ENCODE data around the gene PSMD11.
A peak's percentile ranks its signal among the peaks of the same experiment; 100 is the strongest.
"Not testable (repeated sequence)": the region's sequence is repeated elsewhere in the genome, so short reads cannot be mapped to it uniquely, and the experiment has no call there.

Gene PSMD11

GRCh38 chr17:32444301-32445073 is at the start of gene PSMD11:
PSMD11 (plus strand) TSS chr17:32444510; CDS start chr17:32444524, 14 bp downstream.
- peak; percentile 98 for DNase-seq (ENCODE audit: low read depth in 1 of 2, low spot score in 1 of 2)

GRCh38 chr17:32396343-32396742 is 48.0 kb upstream of the PSMD11 start:
- DNase-seq (ENCODE audit: low read depth in 1 of 2, low spot score in 1 of 2): no peak

GRCh38 chr17:32398946-32399345 is 45.4 kb upstream of the PSMD11 start:
- DNase-seq (ENCODE audit: low read depth in 1 of 2, low spot score in 1 of 2): no peak

GRCh38 chr17:32410085-32410484 is 34.2 kb upstream of the PSMD11 start:
- not testable (repeated sequence) for DNase-seq (ENCODE audit: low read depth in 1 of 2, low spot score in 1 of 2)

- no peak for DNase-seq (ENCODE audit: low read depth in 1 of 2, low spot score in 1 of 2)
These were observed 17.4 kb upstream of the PSMD11 start for GRCh38 chr17:32426894-32427293.

- no peak for DNase-seq (ENCODE audit: low read depth in 1 of 2, low spot score in 1 of 2)
These were observed 14.7 kb upstream of the PSMD11 start for GRCh38 chr17:32429598-32429997.

- no peak for DNase-seq (ENCODE audit: low read depth in 1 of 2, low spot score in 1 of 2)
These were observed 3.6 kb upstream of the PSMD11 start for GRCh38 chr17:32440722-32441121.

- no peak for DNase-seq (ENCODE audit: low read depth in 1 of 2, low spot score in 1 of 2)
These were observed 2.4 kb upstream of the PSMD11 start for GRCh38 chr17:32441886-32442285.

- DNase-seq (ENCODE audit: low read depth in 1 of 2, low spot score in 1 of 2): no peak
These were observed 446 bp upstream of the PSMD11 start for GRCh38 chr17:32443827-32444300.

- DNase-seq (ENCODE audit: low read depth in 1 of 2, low spot score in 1 of 2): peak in 1 of 2 donors; percentile 11
These were observed 735 bp downstream of the PSMD11 start for GRCh38 chr17:32445074-32445415.

- no peak for DNase-seq (ENCODE audit: low read depth in 1 of 2, low spot score in 1 of 2)
These were observed 1.2 kb downstream of the PSMD11 start for GRCh38 chr17:32445497-32445896.

GRCh38 chr17:32445971-32446370 is 1.7 kb downstream of the PSMD11 start:
- no peak for DNase-seq (ENCODE audit: low read depth in 1 of 2, low spot score in 1 of 2)

- no peak for DNase-seq (ENCODE audit: low read depth in 1 of 2, low spot score in 1 of 2)
These were observed 2.6 kb downstream of the PSMD11 start for GRCh38 chr17:32446949-32447348.

GRCh38 chr17:32449963-32450362 is 5.7 kb downstream of the PSMD11 start:
- DNase-seq (ENCODE audit: low read depth in 1 of 2, low spot score in 1 of 2): no peak

GRCh38 chr17:32450379-32450778 is 6.1 kb downstream of the PSMD11 start:
- DNase-seq (ENCODE audit: low read depth in 1 of 2, low spot score in 1 of 2): not testable (repeated sequence)

- no peak for DNase-seq (ENCODE audit: low read depth in 1 of 2, low spot score in 1 of 2)
These were observed 7.6 kb downstream of the PSMD11 start for GRCh38 chr17:32451879-32452278.

- no peak for DNase-seq (ENCODE audit: low read depth in 1 of 2, low spot score in 1 of 2)
These were observed 8.0 kb downstream of the PSMD11 start for GRCh38 chr17:32452281-32452680.

- DNase-seq (ENCODE audit: low read depth in 1 of 2, low spot score in 1 of 2): no peak
These were observed 9.1 kb downstream of the PSMD11 start for GRCh38 chr17:32453370-32453769.

GRCh38 chr17:32458371-32458770 is 14.1 kb downstream of the PSMD11 start:
- DNase-seq (ENCODE audit: low read depth in 1 of 2, low spot score in 1 of 2): no peak

- no peak for DNase-seq (ENCODE audit: low read depth in 1 of 2, low spot score in 1 of 2)
These were observed 15.7 kb downstream of the PSMD11 start for GRCh38 chr17:32460054-32460453.

- no peak for DNase-seq (ENCODE audit: low read depth in 1 of 2, low spot score in 1 of 2)
These were observed 17.2 kb downstream of the PSMD11 start for GRCh38 chr17:32461498-32461852.

- DNase-seq (ENCODE audit: low read depth in 1 of 2, low spot score in 1 of 2): peak; percentile 21 to 28
These were observed 17.7 kb downstream of the PSMD11 start for GRCh38 chr17:32461853-32462617.

Measured in stimulated activated CD4-positive, alpha-beta T cell treated with anti-CD3 and anti-CD28 coated beads, Interleukin-15, amount 100 ng/mL, for 1 hour (primary cell).